RKO (cell line): ENCODE data around the gene SKIC2.
"Not testable (repeated sequence)": the region's sequence is repeated elsewhere in the genome, so short reads cannot be mapped to it uniquely, and the experiment has no call there.

ENCODE experiments used
- DNase-seq: peaks from one replicate; pipeline ENCODE4 v3.0.0-alpha.2; 2016; ENCODE audit warnings: low spot score

SKIC2 gene

DNA sequence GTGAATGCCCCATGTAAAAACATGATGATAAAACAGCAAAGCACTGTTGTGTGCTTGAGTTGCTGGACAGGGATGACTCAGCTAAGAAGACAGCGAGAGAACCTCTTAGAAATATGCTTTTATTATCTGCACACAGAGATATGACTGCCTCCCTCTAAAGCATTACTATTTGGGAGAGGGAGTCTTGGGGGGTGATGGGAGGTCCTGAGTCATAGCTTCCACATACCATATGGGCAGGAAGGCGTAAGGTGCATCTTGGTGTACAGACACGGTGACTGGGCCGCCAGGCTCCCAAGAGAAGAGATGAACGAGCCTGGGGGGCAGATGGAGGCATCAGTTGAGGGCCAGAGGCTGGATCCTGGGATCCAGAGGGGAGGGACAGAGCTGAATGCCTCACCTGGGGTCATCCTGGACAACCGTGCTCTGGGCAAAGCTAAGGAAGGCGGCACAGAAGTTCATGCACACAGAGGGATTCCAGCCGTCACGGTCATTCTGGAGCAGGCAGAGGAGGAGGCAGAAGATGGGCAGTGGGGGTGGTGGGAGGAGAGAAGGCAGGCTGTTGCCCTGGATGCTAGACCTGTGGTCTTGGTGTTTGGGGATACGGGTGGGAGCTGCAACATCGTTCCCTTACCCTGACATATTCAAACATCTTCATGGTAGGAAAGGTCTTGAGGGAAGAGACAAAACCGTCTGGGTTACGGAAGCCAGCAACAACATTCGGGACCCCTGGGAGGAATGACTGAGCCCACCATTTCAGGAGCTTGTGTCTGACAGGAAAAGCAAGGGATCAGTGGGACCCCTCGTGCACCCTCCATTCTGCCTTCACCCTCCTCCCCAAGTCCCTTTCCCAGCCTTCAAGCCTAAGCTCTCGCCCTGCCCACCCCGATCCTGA is 11.0 kb downstream of the SKIC2 start:
- DNase-seq: peak; percentile 40

DNA sequence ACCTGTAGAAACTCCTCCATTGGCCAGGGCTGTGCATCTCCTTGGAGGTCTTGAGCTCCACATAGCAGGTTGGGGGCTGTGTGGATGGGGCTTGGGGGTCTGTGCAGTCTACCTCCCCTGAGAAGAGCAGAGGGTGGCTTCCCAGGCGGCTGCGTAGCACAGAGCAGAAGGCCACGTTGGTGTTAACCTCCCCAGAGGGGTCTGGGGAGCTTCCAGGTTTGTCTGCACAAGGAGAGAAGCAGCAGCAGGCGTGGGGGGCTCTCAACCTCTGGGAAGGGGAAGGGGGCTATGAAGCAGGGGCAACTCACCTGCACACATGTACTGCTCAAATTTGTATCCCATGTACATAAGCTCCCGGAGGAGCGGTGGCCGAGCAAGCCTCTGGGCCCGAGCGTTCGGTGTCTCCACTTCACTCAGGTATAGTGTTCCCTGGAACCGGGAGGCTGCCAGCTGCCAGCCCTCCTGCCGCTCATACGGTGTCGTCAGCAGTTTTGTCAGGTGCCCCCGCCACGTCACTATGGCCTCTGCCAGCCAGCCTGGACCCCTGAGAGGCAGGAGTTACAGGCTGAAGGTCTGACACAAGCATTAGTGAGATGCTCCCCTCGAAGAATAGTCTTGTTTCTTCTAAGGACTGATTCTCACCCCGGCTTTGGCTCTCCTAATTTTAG is 11.8 kb downstream of the SKIC2 start:
- DNase-seq: peak; percentile 61

DNA sequence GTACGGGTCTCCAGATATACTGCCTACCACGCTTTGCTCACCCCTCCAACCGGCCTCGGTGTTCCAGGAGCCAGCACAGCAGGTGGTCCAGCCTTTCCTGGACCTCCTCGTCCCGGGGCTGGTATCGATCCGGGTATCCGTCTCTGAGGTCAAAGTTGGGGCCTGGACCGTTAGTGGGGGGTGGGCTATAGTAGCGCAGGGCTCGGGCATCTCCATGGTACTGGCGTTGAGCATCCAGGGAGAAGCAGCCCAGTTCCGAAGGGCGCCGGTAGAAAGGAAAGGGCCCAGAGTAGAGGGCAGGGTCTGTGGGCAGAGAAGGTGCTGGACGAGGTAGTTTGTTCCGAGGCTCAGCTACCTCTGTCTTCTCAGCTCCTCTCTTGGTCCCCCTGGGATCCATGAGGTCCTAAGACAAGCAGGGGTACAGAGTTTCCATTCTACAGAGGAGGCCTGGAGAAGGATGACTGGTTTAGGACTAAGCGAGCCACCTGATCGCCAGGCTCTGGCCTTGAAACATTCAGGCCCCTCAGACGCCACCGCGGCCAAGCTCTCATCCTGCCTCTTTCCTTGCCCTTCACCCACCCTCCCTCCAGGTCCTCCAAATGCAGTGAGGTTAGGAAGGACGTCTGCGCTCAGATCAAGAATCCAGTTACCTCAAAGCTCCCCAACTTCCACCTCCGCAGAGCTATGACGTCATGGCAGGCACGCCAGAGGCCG is 12.5 kb downstream of the SKIC2 start:
- no peak for DNase-seq

DNA sequence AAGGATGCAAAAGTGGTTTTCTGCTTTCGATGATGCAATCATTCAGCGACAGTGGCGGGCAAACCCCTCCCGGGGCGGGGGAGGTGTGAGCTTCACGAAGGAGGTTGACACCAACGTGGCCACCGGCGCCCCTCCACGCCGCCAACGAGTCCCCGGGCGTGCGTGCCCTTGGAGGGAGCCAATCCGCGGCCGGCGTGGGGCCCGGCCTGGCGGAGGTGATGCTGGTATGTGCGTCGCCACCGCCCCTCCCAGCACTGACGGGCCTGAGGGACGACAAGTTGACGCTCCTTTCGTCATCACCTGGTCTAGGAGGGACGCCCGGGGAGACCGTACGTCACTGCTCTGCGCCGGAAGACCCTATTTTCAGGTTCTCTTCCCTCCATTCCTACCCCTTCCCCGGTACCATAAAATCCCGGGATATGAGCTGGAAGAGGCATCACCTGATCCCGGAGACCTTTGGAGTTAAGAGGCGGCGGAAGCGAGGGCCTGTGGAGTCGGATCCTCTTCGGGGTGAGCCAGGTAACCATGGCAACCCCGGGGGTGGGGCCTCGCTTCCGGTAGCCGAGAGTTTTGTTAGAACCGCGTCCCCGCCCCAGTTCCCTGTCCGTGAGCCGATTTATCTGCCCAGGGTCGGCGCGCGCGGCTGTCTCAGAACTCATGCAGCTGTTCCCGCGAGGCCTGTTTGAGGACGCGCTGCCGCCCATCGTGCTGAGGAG is 13.2 kb downstream of the SKIC2 start, which contains the start of gene DXO:
TSS of gene DXO (minus strand) at position 146 of the 716 bp plus-strand sequence. CDS start 463 bp downstream, outside the sequence.
- peak; percentile 98 for DNase-seq

DNA sequence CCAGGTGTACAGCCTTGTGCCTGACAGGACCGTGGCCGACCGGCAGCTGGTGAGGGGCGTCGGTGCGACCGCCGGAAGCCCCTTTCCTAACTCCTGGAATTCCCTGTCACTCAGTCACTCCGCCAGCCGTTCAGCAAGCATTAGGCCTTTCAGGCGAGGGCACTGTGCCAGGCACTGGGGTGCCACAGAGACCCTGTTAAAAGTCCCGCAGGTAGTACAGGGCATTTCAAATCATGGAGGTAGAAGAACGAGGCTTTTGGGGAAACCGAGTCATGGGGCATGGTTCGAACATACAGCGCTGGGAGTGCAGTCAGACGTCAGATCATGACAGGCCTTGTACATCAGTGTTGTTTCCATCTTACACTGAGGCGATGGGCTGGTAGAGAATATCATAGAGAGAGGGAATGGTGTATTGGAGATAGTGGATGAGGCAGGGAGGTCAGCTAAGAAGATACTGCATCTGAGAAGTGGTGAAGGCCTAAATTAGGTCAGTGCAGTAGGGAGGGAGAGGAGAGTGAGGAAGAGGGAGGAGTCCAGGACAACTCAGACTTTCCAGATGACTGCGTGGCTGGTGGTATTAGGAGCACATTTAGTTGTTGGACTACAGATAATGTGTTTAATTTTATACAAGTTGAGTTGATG is 13.9 kb downstream of the SKIC2 start:
- DNase-seq: peak; percentile 81

DNA sequence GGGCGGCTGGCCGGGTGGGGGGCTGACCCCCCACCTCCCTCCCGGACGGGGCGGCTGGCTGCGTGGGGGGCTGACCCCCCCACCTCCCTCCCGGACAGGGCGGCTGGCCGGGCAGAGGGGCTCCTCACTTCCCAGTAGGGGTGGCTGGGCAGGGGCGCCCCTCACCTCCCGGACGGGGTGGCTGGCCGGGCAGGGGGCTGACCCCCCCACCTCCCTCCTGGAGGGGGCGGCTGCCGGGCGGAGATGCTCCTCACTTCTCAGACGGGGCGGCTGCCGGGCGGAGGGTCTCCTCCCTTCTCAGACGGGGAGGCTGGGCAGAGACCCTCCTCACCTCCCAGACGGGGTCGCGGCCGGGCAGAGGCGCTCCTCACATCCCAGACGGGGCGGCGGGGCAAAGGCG is 17.1 kb downstream of the SKIC2 start:
- DNase-seq: not testable (repeated sequence)

DNA sequence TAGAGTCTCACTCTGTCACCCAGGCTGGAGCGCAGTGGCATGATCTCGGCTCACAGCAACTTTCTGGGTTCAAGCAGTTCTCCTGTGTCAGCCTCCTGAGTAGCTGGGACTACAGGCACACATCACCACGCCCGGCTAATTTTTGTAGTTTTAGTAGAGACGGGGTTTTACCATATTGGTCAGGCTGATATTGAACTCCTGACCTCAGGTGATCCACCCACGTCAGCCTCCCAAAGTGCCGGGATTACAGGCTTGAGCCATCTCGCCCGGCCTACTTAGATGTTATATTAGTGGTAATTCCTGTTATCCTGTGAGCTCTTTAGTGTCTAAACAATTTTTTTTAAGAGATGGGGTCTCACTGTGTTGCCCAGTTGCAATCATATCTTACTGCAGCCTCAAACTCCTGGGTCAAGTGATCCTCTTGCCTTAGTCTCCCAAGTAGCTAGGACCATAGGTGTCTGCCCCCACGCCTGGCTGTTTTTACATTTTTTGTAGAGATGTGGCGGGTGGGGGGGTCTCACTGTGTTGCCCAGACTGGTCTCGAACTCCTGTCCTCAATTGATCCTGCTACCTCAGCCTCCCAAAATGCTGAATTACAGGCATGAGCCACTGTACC is 18.9 kb downstream of the SKIC2 start:
- no peak for DNase-seq

DNA sequence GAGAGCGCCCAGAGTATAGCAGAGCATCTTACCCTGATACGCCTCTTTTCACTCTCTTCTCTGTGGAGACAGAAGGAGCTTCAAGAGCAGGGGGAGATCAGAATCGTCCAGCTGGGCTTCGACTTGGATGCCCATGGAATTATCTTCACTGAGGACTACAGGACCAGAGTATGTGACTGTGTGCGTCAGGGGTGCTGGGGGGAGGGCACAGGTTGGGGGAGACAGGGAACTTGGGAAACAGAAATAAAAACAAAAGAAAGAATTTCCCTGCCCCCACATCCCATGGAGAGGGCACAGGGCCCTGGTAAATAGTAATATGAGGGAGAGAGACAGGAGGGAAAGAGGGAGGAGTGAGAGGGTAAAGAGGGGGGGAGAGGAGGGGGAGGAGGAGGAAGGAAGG is 19.9 kb downstream of the SKIC2 start:
- no peak for DNase-seq

DNA sequence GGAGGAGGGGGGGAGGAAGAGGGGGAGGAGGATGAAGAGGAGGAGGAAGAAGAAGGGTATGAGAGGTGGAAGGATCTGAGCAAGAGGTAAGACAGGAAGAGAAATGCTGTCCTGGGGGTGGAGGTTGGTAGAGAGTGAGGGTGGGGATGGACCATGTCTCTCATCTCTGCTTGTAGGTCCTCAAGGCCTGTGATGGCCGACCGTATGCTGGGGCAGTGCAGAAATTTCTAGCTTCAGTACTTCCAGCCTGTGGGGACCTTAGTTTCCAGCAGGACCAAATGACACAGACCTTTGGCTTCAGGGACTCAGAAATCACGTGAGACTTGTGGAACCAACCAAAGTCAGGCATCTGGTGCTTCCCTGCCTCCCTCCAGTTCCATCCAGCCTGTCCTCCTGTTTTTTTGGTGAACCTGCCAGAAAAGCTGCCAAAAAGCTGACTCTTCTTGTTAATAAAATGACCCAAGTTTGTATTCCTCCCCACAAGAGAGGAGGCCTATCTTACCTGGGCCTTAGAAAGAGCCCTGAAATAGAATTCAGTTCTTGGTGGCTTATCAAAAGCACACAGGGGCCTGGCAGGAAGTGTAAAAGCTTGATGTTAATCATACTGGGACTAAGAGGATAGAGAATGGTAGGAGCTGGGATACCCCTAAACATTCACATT is 20.4 kb downstream of the SKIC2 start:
- no peak for DNase-seq

DNA sequence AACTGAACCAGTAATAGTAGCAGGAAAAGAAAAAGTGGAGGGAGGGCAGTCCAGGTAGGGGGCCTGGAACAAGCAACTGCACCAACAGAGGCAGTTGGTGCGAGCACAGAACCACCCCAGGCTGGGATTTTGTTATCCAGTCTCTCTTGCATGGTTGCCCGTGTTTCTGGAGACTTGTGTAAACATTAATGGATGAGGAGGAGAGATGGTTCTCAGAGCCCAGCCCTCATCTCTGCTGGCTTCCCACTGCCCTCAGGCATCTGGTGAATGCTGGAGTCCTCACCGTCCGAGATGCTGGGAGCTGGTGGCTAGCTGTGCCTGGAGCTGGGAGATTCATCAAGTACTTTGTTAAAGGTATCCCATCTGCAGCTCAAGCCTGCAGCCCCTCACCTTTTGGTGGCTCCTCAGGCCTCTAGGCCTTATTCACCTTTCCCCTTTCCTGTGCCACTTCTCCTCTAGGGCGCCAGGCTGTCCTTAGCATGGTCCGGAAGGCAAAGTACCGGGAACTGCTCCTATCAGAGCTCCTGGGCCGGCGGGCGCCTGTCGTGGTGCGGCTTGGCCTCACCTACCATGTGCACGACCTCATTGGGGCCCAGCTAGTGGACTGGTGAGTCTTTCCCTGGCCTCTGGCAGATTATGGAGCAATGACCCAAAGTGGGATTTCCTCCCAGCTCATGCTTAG is 21.4 kb downstream of the SKIC2 start:
- DNase-seq: not testable (repeated sequence)

DNA sequence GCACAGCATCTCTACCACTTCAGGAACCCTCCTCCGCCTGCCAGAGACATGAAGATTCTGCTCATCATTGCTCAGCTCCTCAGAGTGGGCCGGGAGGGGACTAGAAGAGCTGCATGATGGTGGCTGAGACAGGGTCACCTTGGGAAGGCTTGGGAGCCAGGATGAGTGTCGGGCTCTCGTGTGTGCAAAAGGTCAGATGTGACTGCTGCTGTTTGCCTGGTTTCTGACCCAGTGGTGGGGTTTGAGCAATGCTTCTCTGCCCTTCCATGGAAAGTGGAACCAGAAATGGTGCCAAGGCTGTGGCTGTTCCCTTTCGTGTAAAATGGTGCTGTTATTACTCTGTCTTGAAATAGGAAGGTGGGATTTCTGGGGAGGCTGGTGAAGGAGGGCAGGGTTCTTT is 22.0 kb downstream of the SKIC2 start:
- not testable (repeated sequence) for DNase-seq

DNA sequence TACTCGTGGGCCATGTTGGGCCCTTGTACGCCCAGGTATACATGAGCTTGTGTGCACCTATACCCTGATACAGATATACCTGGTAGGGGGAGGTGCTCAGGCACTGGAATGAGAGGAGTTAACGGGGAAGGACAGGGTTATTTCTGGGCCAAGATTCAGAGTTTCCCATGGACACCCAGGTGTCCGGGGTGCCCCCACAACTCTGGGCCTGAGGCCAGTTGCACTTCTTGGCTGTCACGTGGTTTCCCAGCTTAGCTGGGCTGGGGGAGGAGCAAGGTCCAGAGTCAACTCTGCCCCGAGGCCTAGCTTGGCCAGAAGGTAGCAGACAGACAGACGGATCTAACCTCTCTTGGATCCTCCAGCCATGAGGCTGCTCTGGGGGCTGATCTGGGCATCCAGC is 22.8 kb downstream of the SKIC2 start, which contains the start of gene C4A:
TSS of gene C4A (plus strand) at position 314 of the 400 bp plus-strand sequence. CDS start at position 365, 51 bp downstream.
- not testable (repeated sequence) for DNase-seq

DNA sequence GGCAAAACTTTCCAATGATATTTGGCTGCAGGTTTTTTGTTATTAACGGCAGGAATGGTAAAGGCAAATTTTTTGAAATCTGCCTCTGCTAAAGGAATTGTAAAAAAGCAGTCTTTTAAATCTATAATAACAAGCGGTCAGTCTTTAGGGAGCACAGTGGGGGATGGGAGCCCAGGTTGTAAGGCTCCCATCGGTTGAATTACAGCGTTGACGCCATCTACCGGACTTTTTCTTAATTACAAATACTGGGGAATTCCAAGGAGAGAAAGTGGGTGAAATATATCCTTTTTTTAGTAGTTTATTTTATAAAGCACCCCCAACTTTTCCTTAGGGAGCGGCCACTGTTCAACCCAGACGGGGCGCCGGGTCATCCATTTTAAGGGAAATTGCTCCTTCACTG is 30.4 kb downstream of the SKIC2 start:
- DNase-seq: not testable (repeated sequence)

DNA sequence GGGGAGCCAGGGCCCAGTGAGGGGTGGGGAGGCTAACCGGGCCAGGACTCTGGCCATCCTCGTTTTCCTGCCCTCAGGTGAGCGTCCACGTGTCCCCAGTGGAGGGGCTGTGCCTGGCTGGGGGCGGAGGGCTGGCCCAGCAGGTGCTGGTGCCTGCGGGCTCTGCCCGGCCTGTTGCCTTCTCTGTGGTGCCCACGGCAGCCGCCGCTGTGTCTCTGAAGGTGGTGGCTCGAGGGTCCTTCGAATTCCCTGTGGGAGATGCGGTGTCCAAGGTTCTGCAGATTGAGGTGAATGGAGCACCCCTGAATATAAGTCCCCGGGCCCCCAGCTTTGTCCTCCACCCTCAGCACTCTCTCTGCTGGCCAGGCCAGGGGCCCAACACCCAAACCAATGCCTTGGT is 35.4 kb downstream of the SKIC2 start:
- DNase-seq: not testable (repeated sequence)

DNA sequence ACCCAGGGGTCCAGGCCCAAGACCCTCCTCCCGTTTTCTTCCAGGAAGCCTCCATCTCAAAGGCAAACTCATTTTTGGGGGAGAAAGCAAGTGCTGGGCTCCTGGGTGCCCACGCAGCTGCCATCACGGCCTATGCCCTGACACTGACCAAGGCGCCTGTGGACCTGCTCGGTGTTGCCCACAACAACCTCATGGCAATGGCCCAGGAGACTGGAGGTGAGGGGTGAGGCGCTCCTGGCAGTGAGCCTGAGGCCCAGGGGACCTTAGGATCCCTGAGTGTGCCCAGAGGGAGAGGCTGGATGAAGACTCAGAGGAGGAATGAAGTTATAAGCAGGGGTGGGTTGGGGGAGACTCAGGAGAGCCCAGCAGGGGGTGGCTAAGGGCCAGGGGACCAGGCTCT is 37.4 kb downstream of the SKIC2 start:
- DNase-seq: not testable (repeated sequence)

DNA sequence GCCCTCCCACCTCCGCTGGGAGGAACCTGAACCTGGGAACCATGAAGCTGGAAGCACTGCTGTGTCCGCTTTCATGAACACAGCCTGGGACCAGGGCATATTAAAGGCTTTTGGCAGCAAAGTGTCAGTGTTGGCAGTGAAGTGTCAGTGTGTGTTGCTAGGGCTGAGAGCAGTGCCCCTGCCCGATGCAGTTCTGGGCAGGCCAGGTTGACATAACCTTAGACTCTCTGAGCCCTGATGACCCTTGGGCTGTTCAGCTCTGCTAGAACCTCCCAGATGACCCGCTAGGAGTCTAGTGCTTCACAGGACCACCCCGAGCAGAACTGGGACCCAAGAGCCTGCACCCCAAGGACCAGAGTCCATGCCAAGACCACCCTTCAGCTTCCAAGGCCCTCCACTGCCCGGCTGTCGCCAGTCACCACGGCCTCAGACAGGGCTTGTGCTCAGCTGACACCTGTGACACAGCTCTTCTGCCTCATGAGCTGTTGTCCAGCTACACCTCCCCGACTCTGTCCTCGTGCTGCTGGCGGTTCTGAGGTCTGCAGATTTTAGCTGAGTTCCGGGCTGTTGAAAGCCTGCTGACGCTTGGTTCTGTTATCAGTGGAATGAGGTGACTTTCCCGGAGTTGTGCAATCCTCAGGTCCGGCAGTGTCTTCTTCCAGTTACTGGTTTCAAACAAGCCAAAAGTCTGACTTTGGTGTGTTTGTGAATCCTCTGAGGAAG is 43.7 kb downstream of the SKIC2 start:
- DNase-seq: not testable (repeated sequence)

DNA sequence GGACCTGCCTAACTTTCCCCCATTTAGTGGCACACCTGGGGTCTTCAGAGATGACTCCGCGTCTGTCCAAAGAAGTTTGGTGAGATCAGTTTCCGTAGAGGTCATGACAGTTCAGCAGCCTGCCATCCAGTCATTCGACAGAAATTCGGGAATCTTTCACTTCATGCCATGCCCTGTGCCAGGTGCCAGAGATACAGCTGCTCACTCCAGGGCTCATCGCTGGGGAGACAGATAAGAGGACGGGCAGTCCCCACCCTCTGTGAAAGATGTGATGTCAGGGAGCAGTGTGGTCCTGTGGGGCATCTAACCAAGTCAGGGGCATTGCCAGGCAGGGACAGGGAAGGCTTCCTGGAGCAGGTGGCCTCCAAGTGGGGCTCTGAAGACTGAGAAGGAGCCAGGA is 44.3 kb downstream of the SKIC2 start:
- DNase-seq: not testable (repeated sequence)

DNA sequence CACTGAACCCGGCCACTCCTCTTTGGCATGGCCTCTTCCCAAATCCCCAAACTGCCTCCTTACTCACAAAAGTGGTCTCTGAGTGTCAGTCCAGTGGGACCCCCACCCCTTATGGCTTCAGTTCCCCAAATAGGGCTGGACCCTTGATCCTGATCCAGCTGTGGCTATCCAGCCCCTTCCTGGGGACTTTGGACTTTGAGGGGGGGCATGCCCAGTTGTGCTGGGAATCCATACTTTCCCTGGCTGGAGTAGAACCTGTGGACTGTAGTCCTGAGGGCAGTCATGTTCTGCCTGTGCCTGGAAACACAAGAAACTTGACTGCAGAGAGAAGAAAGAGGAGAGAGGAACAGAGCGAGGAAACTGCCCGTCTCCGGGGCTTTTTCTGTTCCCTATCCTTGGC is 45.4 kb downstream of the SKIC2 start:
- DNase-seq: not testable (repeated sequence)
